ENCODE measurements around the gene HLF.

Gene HLF

GRCh38 chr17:55290492-55291113 lies 25.8 kb downstream of the HLF start:
- Mint-ChIP-seq H3K36me3 (no peaks in the 10 kb centered on the region), H3K4me3 (no peak overlapping the region), H3K4me1 (no peaks in the 10 kb centered on the region), H3K9me3 (no peaks in the 10 kb centered on the region), H3K27me3 (peaks cover 2% of the 10 kb centered on the region), H3K27ac (no peak overlapping the region)

DNA sequence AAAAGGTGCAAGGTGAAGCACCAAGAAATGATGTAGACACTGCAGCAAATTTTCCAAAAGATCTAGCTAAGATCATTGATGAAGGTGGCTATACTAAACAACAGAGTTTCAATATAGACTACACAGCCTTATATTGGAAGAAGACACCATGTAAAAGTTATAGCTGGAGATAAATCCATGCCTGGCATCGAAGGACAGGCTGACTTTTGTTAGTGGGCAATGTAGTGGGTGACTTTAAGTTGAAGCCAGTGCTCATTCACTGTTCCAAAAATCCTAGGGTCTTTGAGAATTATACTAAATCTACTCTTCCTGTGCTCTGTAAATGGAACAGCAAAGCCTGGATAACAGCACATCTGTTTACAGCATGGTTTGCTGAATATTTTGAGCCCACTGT lies 26.4 kb downstream of the HLF start:
- Mint-ChIP-seq H3K4me1 (no peaks in the 10 kb centered on the region), H3K27me3 (peaks cover 2% of the 10 kb centered on the region), H3K36me3 (no peaks in the 10 kb centered on the region), H3K4me3 (no peak overlapping the region), H3K9me3 (no peaks in the 10 kb centered on the region), H3K27ac (no peak overlapping the region)

DNA sequence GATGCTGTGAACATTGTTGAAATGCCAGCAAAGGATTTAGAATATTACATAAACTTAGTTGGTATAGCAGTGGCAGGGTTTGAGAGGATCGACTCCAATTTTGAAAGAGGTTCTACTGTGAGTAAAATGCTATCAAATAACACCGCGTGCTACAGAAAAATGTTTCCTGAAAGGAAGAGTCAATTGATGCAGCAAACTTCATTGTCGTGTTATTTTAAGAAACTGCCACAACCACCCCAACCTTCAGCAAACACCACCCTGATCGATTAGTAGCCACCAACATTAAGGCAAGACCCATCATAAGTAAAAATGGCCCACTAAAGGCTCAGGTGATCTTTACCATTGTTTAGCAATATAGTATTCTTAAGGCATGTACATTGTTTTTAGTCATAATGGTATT lies 27.3 kb downstream of the HLF start:
- H3K36me3 Mint-ChIP-seq: no peaks in the 10 kb centered on the region
- H3K27ac Mint-ChIP-seq: no peak overlapping the region
- H3K4me3 Mint-ChIP-seq: no peak overlapping the region

DNA sequence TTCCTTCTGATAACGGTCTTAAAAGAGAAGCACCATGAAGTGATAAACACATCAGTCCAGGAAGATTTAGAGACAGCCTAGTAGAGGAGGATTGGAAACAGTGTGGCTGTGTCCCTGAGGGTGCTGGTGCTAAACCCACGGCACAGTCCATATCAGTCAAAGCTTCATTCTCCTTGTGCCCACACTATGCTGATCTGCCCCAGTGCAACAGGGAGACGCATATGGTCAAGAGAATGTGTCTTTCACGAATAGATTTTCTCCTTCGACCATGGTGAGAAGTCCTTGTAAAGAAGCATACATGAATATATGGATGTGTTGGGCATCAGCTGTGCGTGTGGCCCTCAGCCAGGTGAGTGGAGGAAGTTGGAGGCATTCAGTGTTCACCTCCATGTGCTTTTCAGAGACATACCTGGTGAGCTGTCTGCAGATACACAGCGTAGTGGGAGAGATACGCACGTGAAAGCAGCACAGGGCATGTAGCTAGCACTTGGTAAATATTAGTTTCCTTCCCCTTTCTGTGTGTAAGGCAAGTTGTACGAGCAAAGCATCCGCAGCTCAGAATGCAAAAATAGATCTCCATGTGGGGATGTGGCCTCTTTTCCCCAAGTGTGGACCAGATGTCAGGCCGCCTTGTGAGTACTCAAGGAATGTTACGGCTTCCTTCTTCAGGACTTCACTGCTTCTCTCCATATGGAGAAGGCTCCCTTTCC lies 29.4 kb downstream of the HLF start:
- Mint-ChIP-seq H3K9me3 (no peaks in the 10 kb centered on the region), H3K27ac (no peak overlapping the region), H3K4me1 (no peaks in the 10 kb centered on the region), H3K27me3 (peaks cover 2% of the 10 kb centered on the region), H3K4me3 (no peak overlapping the region), H3K36me3 (no peaks in the 10 kb centered on the region)

More for the DNA sequence above, 27.3 kb downstream of the HLF start:
- H3K4me1 Mint-ChIP-seq: no peaks in the 10 kb centered on the region
- peaks cover 2% of the 10 kb centered on the region for H3K27me3 Mint-ChIP-seq
- H3K9me3 Mint-ChIP-seq: no peaks in the 10 kb centered on the region

DNA sequence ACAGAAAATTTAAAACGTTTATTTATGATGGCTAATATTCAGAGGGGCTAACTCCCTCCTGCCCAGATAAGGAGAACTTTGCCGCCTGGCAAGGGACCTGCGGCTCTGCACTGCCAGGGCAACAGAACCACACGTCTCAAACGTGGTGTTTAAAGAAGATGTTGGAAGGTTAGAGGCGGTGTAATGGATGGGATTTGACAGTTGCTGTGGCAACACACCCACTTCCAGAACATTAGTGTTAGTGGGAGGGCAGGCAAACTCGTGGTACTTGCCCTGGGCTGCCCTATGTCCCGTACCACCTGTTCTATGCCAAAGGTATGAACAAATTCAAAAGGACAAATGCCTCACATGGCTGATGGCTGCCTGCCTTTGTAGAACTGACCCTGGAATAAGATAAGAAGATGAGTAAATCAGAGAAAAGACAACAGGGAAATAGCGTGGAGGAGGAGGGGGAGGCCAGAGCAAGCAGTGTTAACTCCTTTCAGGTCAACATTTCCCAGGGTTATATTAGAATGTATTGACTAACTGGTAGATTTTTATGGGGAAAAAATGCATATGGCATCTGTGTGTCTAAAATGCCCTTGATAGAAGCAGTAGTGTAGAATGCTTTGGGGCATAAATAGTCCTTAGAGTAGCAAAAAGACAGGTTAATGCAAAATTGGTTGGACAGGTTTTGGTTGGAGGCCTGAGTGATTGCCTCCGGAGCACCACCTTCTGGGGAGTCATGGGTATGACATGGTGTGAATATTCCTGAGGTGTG lies 30.8 kb downstream of the HLF start:
- Mint-ChIP-seq H3K27me3 (peaks cover 4% of the 10 kb centered on the region), H3K36me3 (no peaks in the 10 kb centered on the region), H3K9me3 (no peaks in the 10 kb centered on the region), H3K4me1 (no peaks in the 10 kb centered on the region), H3K4me3 (no peak overlapping the region), H3K27ac (no peak overlapping the region)

GRCh38 chr17:55296171-55296695 lies 31.5 kb downstream of the HLF start:
- H3K4me1 Mint-ChIP-seq: no peaks in the 10 kb centered on the region
- peaks cover 4% of the 10 kb centered on the region for H3K27me3 Mint-ChIP-seq
- H3K27ac Mint-ChIP-seq: no peak overlapping the region
- H3K4me3 Mint-ChIP-seq: no peak overlapping the region
- H3K9me3 Mint-ChIP-seq: no peaks in the 10 kb centered on the region
- no peaks in the 10 kb centered on the region for H3K36me3 Mint-ChIP-seq

GRCh38 chr17:55296699-55297098 lies 31.9 kb downstream of the HLF start:
- no peaks in the 10 kb centered on the region for H3K9me3 Mint-ChIP-seq

GRCh38 chr17:55298111-55298730 lies 33.5 kb downstream of the HLF start:
- Mint-ChIP-seq H3K9me3 (no peaks in the 10 kb centered on the region), H3K4me3 (no peak overlapping the region), H3K4me1 (no peaks in the 10 kb centered on the region), H3K36me3 (no peaks in the 10 kb centered on the region), H3K27me3 (peaks cover 4% of the 10 kb centered on the region), H3K27ac (no peak overlapping the region)

More at GRCh38 chr17:55296699-55297098, 31.9 kb downstream of the HLF start:
- no peak overlapping the region for H3K27ac Mint-ChIP-seq
- no peaks in the 10 kb centered on the region for H3K4me1 Mint-ChIP-seq
- H3K4me3 Mint-ChIP-seq: no peak overlapping the region
- H3K36me3 Mint-ChIP-seq: no peaks in the 10 kb centered on the region
- H3K27me3 Mint-ChIP-seq: peaks cover 4% of the 10 kb centered on the region

DNA sequence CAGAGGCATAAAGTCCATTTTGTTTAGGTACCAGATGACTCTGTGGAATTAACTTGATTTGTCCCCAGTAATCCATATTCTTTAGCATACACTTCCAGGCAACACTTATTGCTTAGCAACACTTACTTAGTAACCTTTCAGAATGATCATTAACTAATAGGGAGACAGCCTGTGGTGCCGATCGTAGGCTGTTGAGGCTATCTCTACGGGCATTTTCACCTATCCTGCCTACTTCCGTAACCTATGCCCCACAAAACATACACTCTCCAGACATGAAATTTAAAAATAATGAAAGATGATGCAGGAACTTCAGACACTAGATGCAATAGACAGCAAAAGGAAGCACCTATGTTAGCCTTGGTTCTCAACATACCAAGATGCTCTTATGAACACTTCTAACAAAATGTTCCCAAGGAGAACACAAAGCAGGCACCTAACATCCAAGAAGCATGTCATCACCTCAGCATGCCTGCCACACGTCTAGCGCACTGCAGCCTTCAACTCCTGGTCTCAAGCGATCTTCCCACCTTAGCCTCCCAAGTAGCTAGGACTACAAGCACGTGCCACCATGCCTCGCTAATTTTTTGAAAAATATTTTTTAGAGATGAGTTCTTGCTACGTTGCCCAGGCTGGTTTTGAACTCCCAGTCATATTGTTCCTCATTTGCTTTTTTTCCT lies 34.5 kb downstream of the HLF start:
- H3K36me3 Mint-ChIP-seq: no peaks in the 10 kb centered on the region
- no peak overlapping the region for H3K4me3 Mint-ChIP-seq
- H3K27me3 Mint-ChIP-seq: peaks cover 4% of the 10 kb centered on the region
- H3K27ac Mint-ChIP-seq: no peak overlapping the region
- H3K4me1 Mint-ChIP-seq: no peaks in the 10 kb centered on the region
- no peaks in the 10 kb centered on the region for H3K9me3 Mint-ChIP-seq

DNA sequence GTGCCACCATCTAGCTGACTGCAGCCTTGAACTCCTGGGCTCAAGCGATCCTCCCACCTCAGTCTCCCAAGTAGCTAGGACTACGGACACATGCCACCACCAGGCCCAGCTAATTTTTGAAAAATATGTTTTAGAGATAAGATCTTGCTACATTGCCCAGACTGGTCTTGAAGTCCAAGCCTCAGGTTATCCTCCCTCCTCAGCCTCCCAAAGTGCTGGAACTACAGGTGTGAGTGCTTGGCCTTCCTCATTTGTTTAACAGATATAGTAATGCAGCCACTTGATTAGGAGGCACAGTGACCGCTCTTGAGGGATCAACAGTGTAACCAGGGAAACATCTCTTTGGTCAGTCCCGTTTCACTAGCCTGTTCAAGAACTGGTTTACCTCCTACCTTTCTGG lies 35.1 kb downstream of the HLF start:
- no peaks in the 10 kb centered on the region for H3K36me3 Mint-ChIP-seq
- no peaks in the 10 kb centered on the region for H3K4me1 Mint-ChIP-seq
- peaks cover 1% of the 10 kb centered on the region for H3K27me3 Mint-ChIP-seq
- no peak overlapping the region for H3K4me3 Mint-ChIP-seq
- H3K9me3 Mint-ChIP-seq: no peaks in the 10 kb centered on the region
- H3K27ac Mint-ChIP-seq: no peak overlapping the region

DNA sequence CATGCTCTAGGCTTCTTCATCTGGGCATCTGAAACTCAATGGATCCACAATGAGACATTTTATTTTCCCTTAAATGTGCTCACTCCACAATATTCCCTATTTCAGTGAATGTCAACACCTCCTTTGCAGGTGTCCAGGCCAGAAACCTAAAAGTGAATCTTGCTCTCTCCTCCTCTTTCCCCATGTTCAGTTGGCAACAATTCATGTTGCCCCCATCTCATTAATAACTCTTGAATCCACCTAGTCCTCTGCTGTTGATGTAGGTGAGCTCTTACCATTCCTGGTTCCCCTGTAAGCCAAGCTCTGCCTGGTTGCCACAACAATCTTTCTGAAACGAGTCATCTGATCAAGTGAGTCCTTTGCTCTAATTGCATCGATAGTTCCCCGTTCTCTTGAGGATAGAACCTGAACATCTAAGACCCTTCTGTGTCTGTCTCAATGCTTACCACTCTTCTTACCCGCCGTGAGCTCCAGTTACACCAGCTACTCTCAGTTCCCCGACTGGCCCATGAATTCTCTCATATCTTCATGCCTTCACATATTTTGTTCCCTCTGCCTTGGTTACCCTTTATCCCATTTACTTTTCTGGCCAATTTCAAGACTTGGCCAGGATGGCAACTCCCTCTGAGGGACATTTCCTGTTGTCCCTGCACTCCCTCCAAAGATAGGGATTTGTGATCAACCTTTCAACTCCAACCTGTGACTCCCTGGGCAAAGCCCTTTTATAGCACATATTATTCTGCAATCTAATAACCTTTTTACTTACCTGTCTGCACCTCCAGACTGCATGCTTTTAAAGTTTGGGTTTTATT lies 35.9 kb downstream of the HLF start:
- H3K4me1 Mint-ChIP-seq: no peaks in the 10 kb centered on the region

DNA sequence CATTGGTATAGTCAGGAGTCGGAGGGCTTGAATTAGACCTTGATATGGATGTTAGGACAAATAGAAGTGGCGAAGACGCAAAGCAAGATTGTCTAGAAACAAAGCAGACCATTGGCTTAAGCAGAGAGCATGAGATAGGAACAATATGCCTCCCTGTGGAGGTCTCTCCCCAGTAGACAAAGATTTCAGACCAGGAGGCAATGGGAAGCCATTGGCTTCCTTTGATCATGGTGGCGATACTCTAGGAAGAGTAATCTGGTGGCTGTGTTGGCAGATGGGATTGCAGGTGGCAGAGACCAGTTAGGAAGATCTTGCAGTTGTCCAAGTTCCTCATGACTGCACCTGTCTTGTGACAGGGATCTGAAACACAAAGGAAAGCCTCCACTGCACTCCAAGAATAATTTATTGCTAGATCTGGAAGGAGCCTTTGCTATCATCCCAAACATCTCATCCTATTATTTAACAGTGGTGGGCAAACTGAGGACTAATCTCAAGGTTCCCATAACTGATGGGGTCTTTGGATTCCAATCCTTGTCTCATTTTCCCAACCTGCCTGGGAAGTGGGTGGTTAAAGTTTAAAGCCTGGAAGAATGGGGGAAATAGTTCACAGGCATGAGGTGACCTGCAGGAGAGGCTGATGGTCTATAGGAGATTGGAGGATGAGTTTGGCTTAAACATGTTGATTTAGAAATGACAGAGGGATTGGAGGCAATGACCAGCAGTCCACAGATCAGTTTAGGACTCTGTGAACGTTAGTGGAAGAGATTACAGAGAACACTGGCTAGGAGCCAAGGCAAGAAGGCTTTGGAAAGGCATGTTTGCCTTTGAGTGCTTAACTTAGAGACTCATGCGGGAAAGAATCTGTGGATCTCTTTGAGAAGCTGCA lies 37.0 kb downstream of the HLF start:
- no peaks in the 10 kb centered on the region for H3K4me1 Mint-ChIP-seq
- H3K27ac Mint-ChIP-seq: no peak overlapping the region
- H3K9me3 Mint-ChIP-seq: no peaks in the 10 kb centered on the region
- peaks cover 6% of the 10 kb centered on the region for H3K27me3 Mint-ChIP-seq
- H3K4me3 Mint-ChIP-seq: no peak overlapping the region
- H3K36me3 Mint-ChIP-seq: no peaks in the 10 kb centered on the region

More for the DNA sequence above, 35.9 kb downstream of the HLF start:
- H3K4me3 Mint-ChIP-seq: no peak overlapping the region
- H3K27ac Mint-ChIP-seq: no peak overlapping the region
- no peaks in the 10 kb centered on the region for H3K9me3 Mint-ChIP-seq
- peaks cover 2% of the 10 kb centered on the region for H3K27me3 Mint-ChIP-seq
- no peaks in the 10 kb centered on the region for H3K36me3 Mint-ChIP-seq

- no peaks in the 10 kb centered on the region for H3K4me1 Mint-ChIP-seq
- H3K9me3 Mint-ChIP-seq: no peaks in the 10 kb centered on the region
- H3K4me3 Mint-ChIP-seq: no peak overlapping the region
- no peaks in the 10 kb centered on the region for H3K36me3 Mint-ChIP-seq
- H3K27ac Mint-ChIP-seq: no peak overlapping the region
- H3K27me3 Mint-ChIP-seq: peaks cover 8% of the 10 kb centered on the region
Measured at GRCh38 chr17:55302407-55302787, 37.6 kb downstream of the HLF start.

DNA sequence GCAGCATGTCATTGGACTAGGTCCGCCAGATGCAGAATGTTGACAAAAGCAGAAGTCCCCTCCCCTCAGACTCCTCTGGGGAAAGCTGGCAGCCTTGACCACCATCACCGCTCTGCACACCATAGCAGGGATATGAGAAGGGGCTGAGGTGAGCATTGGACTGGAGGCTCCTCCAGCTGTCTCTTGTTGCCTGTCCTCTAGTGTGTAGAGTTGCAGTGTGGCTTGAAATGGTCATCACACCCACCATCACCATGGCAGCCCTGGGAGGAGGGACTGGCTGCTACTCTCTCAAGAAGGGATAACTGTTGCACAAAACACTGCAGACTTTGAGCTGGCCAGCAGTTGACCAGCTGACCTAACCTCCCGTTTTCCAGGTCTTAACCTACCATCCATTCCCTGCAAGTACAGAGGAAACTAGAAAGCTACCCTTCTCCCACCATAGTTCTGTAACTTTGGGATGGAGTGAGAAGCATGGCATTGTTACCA lies 38.3 kb downstream of the HLF start:
- no peaks in the 10 kb centered on the region for H3K9me3 Mint-ChIP-seq
- no peaks in the 10 kb centered on the region for H3K4me1 Mint-ChIP-seq
- H3K4me3 Mint-ChIP-seq: no peak overlapping the region
- no peak overlapping the region for H3K27ac Mint-ChIP-seq
- peaks cover 8% of the 10 kb centered on the region for H3K27me3 Mint-ChIP-seq
- no peaks in the 10 kb centered on the region for H3K36me3 Mint-ChIP-seq
